H9 (cell line): ENCODE data around the gene ITGA8. TPM values are rescaled to one million over a fixed set of nuclear protein-coding genes. Genes with fewer than 3 reads are reported as not detected.

ENCODE experiments used
- DNase-seq: peaks from one replicate; pipeline ENCODE4 v3.0.0-alpha.2; 2017
- H2AFZ ChIP-seq: one replicate; pipeline ENCODE4 v1.6.1; 2013; ENCODE audit warnings: mild to moderate bottlenecking, low read length, control low read depth, moderate library complexity
- H2AK5ac ChIP-seq: 2 replicates; pipeline ENCODE4 v1.6.1; 2013; ENCODE audit warnings: low read length, control low read depth, mixed read lengths; ENCODE audit not compliant: insufficient read length
- H2BK120ac ChIP-seq: one replicate; pipeline ENCODE4 v1.6.1; 2013; ENCODE audit warnings: low read depth, mild to moderate bottlenecking, low read length, control low read depth, inconsistent platforms; ENCODE audit not compliant: poor library complexity, severe bottlenecking
- H2BK12ac ChIP-seq: 2 replicates; pipeline ENCODE4 v1.6.1; 2013; ENCODE audit warnings: low read length, control low read depth, mixed read lengths, low read depth; ENCODE audit not compliant: insufficient read length
- H2BK15ac ChIP-seq: 2 replicates; pipeline ENCODE4 v1.6.1; 2013; ENCODE audit warnings: low read depth, low read length, control low read depth
- H2BK20ac ChIP-seq: one replicate; pipeline ENCODE4 v1.6.1; 2013; ENCODE audit warnings: low read depth, mild to moderate bottlenecking, low read length, control low read depth, inconsistent platforms; ENCODE audit not compliant: poor library complexity, severe bottlenecking
- H2BK5ac ChIP-seq: 2 replicates; pipeline ENCODE4 v1.6.1; 2013; ENCODE audit warnings: low read length, control low read depth, mixed read lengths; ENCODE audit not compliant: insufficient read length
- H3K14ac ChIP-seq: 2 replicates; pipeline ENCODE4 v1.6.1; 2013; ENCODE audit warnings: low read length, control low read depth; ENCODE audit not compliant: insufficient read depth
- H3K18ac ChIP-seq: 2 replicates; pipeline ENCODE4 v1.6.1; 2013; ENCODE audit warnings: low read depth, mild to moderate bottlenecking, mixed read lengths, low read length, control low read depth; ENCODE audit not compliant: insufficient read length
- H3K23ac ChIP-seq: 2 replicates; pipeline ENCODE4 v1.6.1; 2013; ENCODE audit warnings: low read length, control low read depth, mixed read lengths, low read depth; ENCODE audit not compliant: insufficient read length
- H3K23me2 ChIP-seq: 2 replicates; pipeline ENCODE4 v1.6.1; 2013; ENCODE audit warnings: low read depth, mild to moderate bottlenecking, mixed read lengths, low read length, control low read depth; ENCODE audit not compliant: insufficient read length, poor library complexity, severe bottlenecking
- H3K27ac ChIP-seq: 2 replicates; pipeline ENCODE4 v1.5.1; 2013; ENCODE audit warnings: low read length, control low read depth, mixed read lengths, low read depth; ENCODE audit not compliant: insufficient read length
- H3K27me3 ChIP-seq: 2 replicates; pipeline ENCODE4 v1.6.1; 2013; ENCODE audit warnings: low read length, control low read depth, inconsistent platforms; ENCODE audit not compliant: insufficient read depth
- H3K4ac ChIP-seq: 2 replicates; pipeline ENCODE4 v1.6.1; 2013; ENCODE audit warnings: low read depth, mild to moderate bottlenecking, control low read depth, inconsistent platforms, low read length, moderate library complexity
- H3K4me1 ChIP-seq: 2 replicates; pipeline ENCODE4 v1.6.1; 2013; ENCODE audit warnings: low read length, control low read depth, inconsistent platforms; ENCODE audit not compliant: insufficient read depth
- H3K4me2 ChIP-seq: 2 replicates; pipeline ENCODE4 v1.6.1; 2013; ENCODE audit warnings: low read length, control low read depth, mixed read lengths; ENCODE audit not compliant: insufficient read length, insufficient read depth
- H3K56ac ChIP-seq: 2 replicates; pipeline ENCODE4 v1.6.1; 2013; ENCODE audit warnings: low read depth, mild to moderate bottlenecking, mixed read lengths, low read length, control low read depth; ENCODE audit not compliant: insufficient read length
- H3K79me1 ChIP-seq: 2 replicates; pipeline ENCODE4 v1.6.1; 2013; ENCODE audit warnings: low read depth, mild to moderate bottlenecking, moderate library complexity, low read length, control low read depth, inconsistent platforms; ENCODE audit not compliant: insufficient read depth, poor library complexity, severe bottlenecking
- H3K79me2 ChIP-seq: 2 replicates; pipeline ENCODE4 v1.6.1; 2013; ENCODE audit warnings: low read length, control low read depth, inconsistent platforms; ENCODE audit not compliant: insufficient read depth
- H3K9ac ChIP-seq: 2 replicates; pipeline ENCODE4 v1.6.1; 2013; ENCODE audit warnings: low read length, control low read depth, mixed read lengths; ENCODE audit not compliant: insufficient read length; ENCODE audit errors: extremely low read depth
- H3K9me3 ChIP-seq: one replicate; pipeline ENCODE4 v1.6.1; 2013; ENCODE audit warnings: low read depth, low read length, inconsistent platforms; ENCODE audit not compliant: control insufficient read depth
- H3T11ph ChIP-seq: one replicate; pipeline ENCODE4 v1.6.1; 2013; ENCODE audit warnings: mild to moderate bottlenecking, low read length, control low read depth, inconsistent platforms
- H4K20me1 ChIP-seq: one replicate; pipeline ENCODE4 v1.6.1; 2013; ENCODE audit not compliant: control insufficient read depth, insufficient read length, insufficient read depth
- H4K5ac ChIP-seq: 2 replicates; pipeline ENCODE4 v1.6.1; 2013; ENCODE audit warnings: low read depth, mild to moderate bottlenecking, mixed read lengths, low read length, control low read depth; ENCODE audit not compliant: insufficient read length
- H4K8ac ChIP-seq: replicated peaks from 2 replicates; pipeline ENCODE4 v1.6.1; 2013; ENCODE audit warnings: low read length, control low read depth, mixed read lengths, low read depth; ENCODE audit not compliant: insufficient read length
- H4K91ac ChIP-seq: 2 replicates; pipeline ENCODE4 v1.6.1; 2013; ENCODE audit warnings: low read depth, mild to moderate bottlenecking, moderate library complexity, mixed read lengths, low read length, control low read depth; ENCODE audit not compliant: insufficient read length
- H3K27ac Mint-ChIP-seq, 3 experiments: 2 replicates in 2 of 3; 3 replicates in 1 of 3; pipeline ENCODE4 v1.8.0; 2020 to 2021; ENCODE audit warnings: mixed read lengths in 3 of 3, mild to moderate bottlenecking in 1 of 3, moderate library complexity in 1 of 3
- H3K27me3 Mint-ChIP-seq: 2 replicates; pipeline ENCODE4 v1.8.0; 2021; ENCODE audit warnings: low read depth, mild to moderate bottlenecking, moderate library complexity, mixed read lengths
- H3K36me3 Mint-ChIP-seq, 3 experiments: 2 replicates in 2 of 3; 3 replicates in 1 of 3; pipeline ENCODE4 v1.8.0; 2020 to 2021; ENCODE audit warnings: low read depth in 3 of 3, mixed read lengths in 3 of 3; ENCODE audit not compliant: insufficient read depth in 1 of 3
- H3K4me1 Mint-ChIP-seq, 2 experiments: 2 replicates each; pipeline ENCODE4 v1.8.0; 2020; ENCODE audit warnings: mixed read lengths in 2 of 2
- H3K4me3 Mint-ChIP-seq, 2 experiments: 2 replicates in 1 of 2; 3 replicates in 1 of 2; pipeline ENCODE4 v1.8.0; 2020 to 2021; ENCODE audit warnings: mild to moderate bottlenecking in 2 of 2, mixed read lengths in 2 of 2, moderate library complexity in 1 of 2
- H3K9me3 Mint-ChIP-seq, 2 experiments: 2 replicates in 1 of 2; 3 replicates in 1 of 2; pipeline ENCODE4 v1.8.0; 2020; ENCODE audit warnings: mild to moderate bottlenecking in 2 of 2, mixed read lengths in 2 of 2, moderate library complexity in 1 of 2
- WGBS: extraction: QIAGEN DNeasy Blood & Tissue Kit; methylation state at CpG from one replicate; pipeline ENCODE4 v1.1.7; 2013; ENCODE audit warnings: missing lambda C conversion rate, low lambda C conversion rate, mixed read lengths; ENCODE audit not compliant: insufficient read length; ENCODE audit errors: extremely low coverage; 5-methylcytosine and 5-hydroxymethylcytosine counted together
- total RNA-seq: library from RNA; stranded (reverse); gene quantifications from 2 replicates; pipeline ENCODE4 v1.2.1, GENCODE V29; 2021
- TF ChIP-seq, protein P1 (sequence below): fragments of 200-600 bp; sonication (generic); conservative IDR thresholded peaks from 3 replicates; pipeline ENCODE4 v1.8.0; 2021; ENCODE audit warnings: antibody characterized with exemption, mild to moderate bottlenecking

Gene ITGA8
- total RNA-seq, 1 experiment from 2014 or later: not detected

DNA sequence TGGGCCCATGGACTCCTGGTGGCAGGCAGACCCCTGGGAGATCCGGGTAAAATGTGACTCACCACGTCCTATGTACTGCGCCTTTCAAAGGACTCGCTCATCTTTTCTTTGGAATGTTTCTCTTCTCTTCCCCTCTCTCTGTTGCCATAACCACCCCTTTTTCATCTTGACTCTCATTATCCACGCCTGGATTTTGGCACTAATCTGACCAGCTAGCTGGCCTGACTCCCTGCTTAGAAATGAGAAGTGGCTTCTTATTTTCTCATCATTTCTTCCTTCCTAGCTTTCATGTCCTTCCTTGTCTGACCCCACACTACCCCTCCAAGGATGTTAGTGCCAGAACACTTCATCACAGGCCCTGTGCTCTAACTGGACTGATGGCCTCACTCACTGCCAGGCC is 250.6 kb downstream of the ITGA8 start:
- Histone ChIP-seq H2AK5ac (no peak overlapping the region), H3K79me2 (no peaks in the 10 kb centered on the region), H3K9ac (no peak overlapping the region), H4K5ac (no peak overlapping the region), H2AFZ (no peak overlapping the region), H3K4me1 (no peaks in the 10 kb centered on the region), H3K9me3 (no peaks in the 10 kb centered on the region), H3K14ac (no peak overlapping the region), H3T11ph (no peak overlapping the region), H3K23ac (no peak overlapping the region), H2BK15ac (no peak overlapping the region), H4K8ac (no peak overlapping the region), H2BK120ac (no peak overlapping the region), H3K79me1 (no peaks in the 10 kb centered on the region), H3K4me2 (no peak overlapping the region), H3K18ac (no peak overlapping the region), H3K27ac (no peak overlapping the region), H3K4ac (no peak overlapping the region), H2BK5ac (no peak overlapping the region), H3K56ac (no peak overlapping the region), H3K27me3 (peaks cover 50% of the 10 kb centered on the region), H2BK20ac (no peak overlapping the region), H3K23me2 (peaks cover 2% of the 10 kb centered on the region), H4K20me1 (no peaks in the 10 kb centered on the region), H4K91ac (no peak overlapping the region), H2BK12ac (no peak overlapping the region)
- no CpG with 5 or more reads among the region's 5 CpGs for WGBS
- Mint-ChIP-seq H3K4me3 (no peak overlapping the region), H3K4me1 (peaks cover 26 to 28% of the 10 kb centered on the region in 2 experiments), H3K27ac (no peak overlapping the region), H3K27me3 (peaks cover 99% of the 10 kb centered on the region), H3K9me3 (no peaks in the 10 kb centered on the region; a peak in 1 of 5 replicates), H3K36me3 (no peaks in the 10 kb centered on the region)
- DNase-seq: no peak
- TF ChIP-seq, protein P1, sequence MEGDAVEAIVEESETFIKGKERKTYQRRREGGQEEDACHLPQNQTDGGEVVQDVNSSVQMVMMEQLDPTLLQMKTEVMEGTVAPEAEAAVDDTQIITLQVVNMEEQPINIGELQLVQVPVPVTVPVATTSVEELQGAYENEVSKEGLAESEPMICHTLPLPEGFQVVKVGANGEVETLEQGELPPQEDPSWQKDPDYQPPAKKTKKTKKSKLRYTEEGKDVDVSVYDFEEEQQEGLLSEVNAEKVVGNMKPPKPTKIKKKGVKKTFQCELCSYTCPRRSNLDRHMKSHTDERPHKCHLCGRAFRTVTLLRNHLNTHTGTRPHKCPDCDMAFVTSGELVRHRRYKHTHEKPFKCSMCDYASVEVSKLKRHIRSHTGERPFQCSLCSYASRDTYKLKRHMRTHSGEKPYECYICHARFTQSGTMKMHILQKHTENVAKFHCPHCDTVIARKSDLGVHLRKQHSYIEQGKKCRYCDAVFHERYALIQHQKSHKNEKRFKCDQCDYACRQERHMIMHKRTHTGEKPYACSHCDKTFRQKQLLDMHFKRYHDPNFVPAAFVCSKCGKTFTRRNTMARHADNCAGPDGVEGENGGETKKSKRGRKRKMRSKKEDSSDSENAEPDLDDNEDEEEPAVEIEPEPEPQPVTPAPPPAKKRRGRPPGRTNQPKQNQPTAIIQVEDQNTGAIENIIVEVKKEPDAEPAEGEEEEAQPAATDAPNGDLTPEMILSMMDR: no peak
